ENCODE results near the gene FBP2.
"Not testable (repeated sequence)": the region's sequence is repeated elsewhere in the genome, so short reads cannot be mapped to it uniquely, and the experiment has no call there.

Gene FBP2

GRCh38 chr9:94591876-94592275, 1.7 kb downstream of the FBP2 start:
- Histone ChIP-seq H3K9me2 (replicated peaks; ENCODE audit: insufficient read depth, low read length) (no peaks in the 10 kb centered on the region), H3K79me2 (ENCODE audit: insufficient read depth, low read length) (no peaks in the 10 kb centered on the region), H3K9ac (ENCODE audit: low read length) (no peak overlapping the region), H3K4me2 (ENCODE audit: low read depth, low read length, poor library complexity, severe bottlenecking) (no peak overlapping the region), H3K27ac (ENCODE audit: low read depth, low read length) (no peak overlapping the region), H3K36me3 (ENCODE audit: low read length) (no peaks in the 10 kb centered on the region), H2AFZ (ENCODE audit: low read depth, low read length, severe bottlenecking) (no peak overlapping the region), H3F3A (ENCODE audit: insufficient read depth) (no peaks in the 10 kb centered on the region), H3K4me3 (ENCODE audit: insufficient read depth, low read length, poor library complexity, severe bottlenecking) (no peak overlapping the region), H4K20me1 (ENCODE audit: low read depth, low read length) (no peaks in the 10 kb centered on the region), H3K9me3 (ENCODE audit: insufficient read depth, low read length) (no peaks in the 10 kb centered on the region), H3K27me3 (ENCODE audit: low read length) (no peaks in the 10 kb centered on the region)
- TF ChIP-seq EZH2phosphoT487 (conservative IDR thresholded peaks at IDR 0.05; ENCODE audit: low read length) = no peak
- no peak for TF ChIP-seq CTCF (IDR thresholded peaks at IDR 0.05; ENCODE audit: insufficient read depth, low read length, poor library complexity, severe bottlenecking)

- not testable (repeated sequence) for H3K4me3 ChIP-seq (ENCODE audit: insufficient read depth, low read length, poor library complexity, severe bottlenecking); H3K79me2 ChIP-seq (ENCODE audit: insufficient read depth, low read length); H3K9me2 ChIP-seq (replicated peaks; ENCODE audit: insufficient read depth, low read length); H3K36me3 ChIP-seq (ENCODE audit: low read length); H3K9me3 ChIP-seq (ENCODE audit: insufficient read depth, low read length); H3K27me3 ChIP-seq (ENCODE audit: low read length); H3F3A ChIP-seq (ENCODE audit: insufficient read depth); H2AFZ ChIP-seq (ENCODE audit: low read depth, low read length, severe bottlenecking); H3K9ac ChIP-seq (ENCODE audit: low read length); H3K4me2 ChIP-seq (ENCODE audit: low read depth, low read length, poor library complexity, severe bottlenecking); H3K27ac ChIP-seq (ENCODE audit: low read depth, low read length); H4K20me1 ChIP-seq (ENCODE audit: low read depth, low read length)
Measured at GRCh38 chr9:94591046-94591545, 2.5 kb downstream of the FBP2 start.

GRCh38 chr9:94588681-94589080, 4.9 kb downstream of the FBP2 start:
- no peak overlapping the region for H3K9ac ChIP-seq (ENCODE audit: low read length)
- TF ChIP-seq EZH2phosphoT487 (conservative IDR thresholded peaks at IDR 0.05; ENCODE audit: low read length) (no peak), CTCF (IDR thresholded peaks at IDR 0.05; ENCODE audit: insufficient read depth, low read length, poor library complexity, severe bottlenecking) (no peak)

GRCh38 chr9:94586814-94587213, 6.8 kb downstream of the FBP2 start:
- H3K9me3 ChIP-seq (ENCODE audit: insufficient read depth, low read length) = no peaks in the 10 kb centered on the region
- no peaks in the 10 kb centered on the region for H4K20me1 ChIP-seq (ENCODE audit: low read depth, low read length)
- H3K27me3 ChIP-seq (ENCODE audit: low read length) = no peaks in the 10 kb centered on the region
- no peak overlapping the region for H3K4me3 ChIP-seq (ENCODE audit: insufficient read depth, low read length, poor library complexity, severe bottlenecking)
- H3K36me3 ChIP-seq (ENCODE audit: low read length) = no peaks in the 10 kb centered on the region
- H3F3A ChIP-seq (ENCODE audit: insufficient read depth) = no peaks in the 10 kb centered on the region
- no peak overlapping the region for H3K4me2 ChIP-seq (ENCODE audit: low read depth, low read length, poor library complexity, severe bottlenecking)
- TF ChIP-seq CTCF (IDR thresholded peaks at IDR 0.05; ENCODE audit: insufficient read depth, low read length, poor library complexity, severe bottlenecking) (no peak), EZH2phosphoT487 (conservative IDR thresholded peaks at IDR 0.05; ENCODE audit: low read length) (no peak)
- no peak overlapping the region for H3K27ac ChIP-seq (ENCODE audit: low read depth, low read length)
- H2AFZ ChIP-seq (ENCODE audit: low read depth, low read length, severe bottlenecking) = no peak overlapping the region
- H3K9me2 ChIP-seq (replicated peaks; ENCODE audit: insufficient read depth, low read length) = no peaks in the 10 kb centered on the region
- no peaks in the 10 kb centered on the region for H3K79me2 ChIP-seq (ENCODE audit: insufficient read depth, low read length)
- H3K9ac ChIP-seq (ENCODE audit: low read length) = no peak overlapping the region

More at GRCh38 chr9:94588681-94589080, 4.9 kb downstream of the FBP2 start:
- H4K20me1 ChIP-seq (ENCODE audit: low read depth, low read length) = no peaks in the 10 kb centered on the region
- H2AFZ ChIP-seq (ENCODE audit: low read depth, low read length, severe bottlenecking) = no peak overlapping the region
- H3K27me3 ChIP-seq (ENCODE audit: low read length) = no peaks in the 10 kb centered on the region
- H3K9me3 ChIP-seq (ENCODE audit: insufficient read depth, low read length) = no peaks in the 10 kb centered on the region
- no peaks in the 10 kb centered on the region for H3K36me3 ChIP-seq (ENCODE audit: low read length)
- no peak overlapping the region for H3K4me2 ChIP-seq (ENCODE audit: low read depth, low read length, poor library complexity, severe bottlenecking)
- H3F3A ChIP-seq (ENCODE audit: insufficient read depth) = no peaks in the 10 kb centered on the region
- H3K79me2 ChIP-seq (ENCODE audit: insufficient read depth, low read length) = no peaks in the 10 kb centered on the region
- H3K27ac ChIP-seq (ENCODE audit: low read depth, low read length) = no peak overlapping the region
- H3K4me3 ChIP-seq (ENCODE audit: insufficient read depth, low read length, poor library complexity, severe bottlenecking) = no peak overlapping the region
- no peaks in the 10 kb centered on the region for H3K9me2 ChIP-seq (replicated peaks; ENCODE audit: insufficient read depth, low read length)

Measured in SU-DHL-6 (cell line).